K562 (cell line): ENCODE data around the gene BSCL2. TPM values are rescaled to one million over a fixed set of nuclear protein-coding genes. Genes with fewer than 3 reads are reported as not detected.

Source experiments
- CBFB ChIP-seq: sonication (generic); formaldehyde crosslinking; IDR thresholded peaks from 2 replicates; pipeline ENCODE4 v1.4.0; 2020; ENCODE audit warnings: mild to moderate bottlenecking, missing genetic modification reagents
- CBX3 ChIP-seq, 2 experiments: IDR thresholded peaks; 1 replicate in 1 of 2; 2 replicates in 1 of 2; pipeline ENCODE4 v1.6.1; 2012; ENCODE audit warnings: inconsistent platforms in 2 of 2, low read length in 2 of 2, borderline replicate concordance in 1 of 2, control low read depth in 1 of 2
- DDX20 ChIP-seq: fragments of 450-650 bp; IDR thresholded peaks from 2 replicates; pipeline ENCODE4 v1.6.1; 2016; ENCODE audit warnings: missing genetic modification characterization, low read depth, mild to moderate bottlenecking, missing compliant biosample characterization, moderate library complexity
- FOXJ3 ChIP-seq: sonication (generic); formaldehyde crosslinking; IDR thresholded peaks from 2 replicates; pipeline ENCODE4 v1.4.0; 2020; ENCODE audit warnings: mild to moderate bottlenecking, missing genetic modification reagents
- FOXK1 ChIP-seq: sonication (generic); formaldehyde crosslinking; IDR thresholded peaks from 2 replicates; pipeline ENCODE4 v1.8.0; 2022; ENCODE audit warnings: missing genetic modification reagents, mild to moderate bottlenecking, borderline replicate concordance
- HDAC6 ChIP-seq: IDR thresholded peaks from 2 replicates; pipeline ENCODE4 v1.6.1; 2012; ENCODE audit warnings: low read depth, mild to moderate bottlenecking, control low read depth, inconsistent platforms, low read length, moderate library complexity
- MCM3 ChIP-seq: fragments of 450-650 bp; IDR thresholded peaks from 2 replicates; pipeline ENCODE4 v1.6.1; 2016
- MCM5 ChIP-seq: fragments of 450-650 bp; IDR thresholded peaks from 2 replicates; pipeline ENCODE4 v1.6.1; 2016; ENCODE audit warnings: low read depth
- MNT ChIP-seq, 2 experiments: fragments of 450-650 bp; conservative IDR thresholded peaks; 2 replicates each; pipeline ENCODE4 v1.6.1; 2017; ENCODE audit warnings: mild to moderate bottlenecking in 2 of 2, moderate library complexity in 2 of 2
- MYBL2 ChIP-seq, 2 experiments: fragments of 450-650 bp in 1 of 2; sonication (generic) in 1 of 2; formaldehyde crosslinking in 1 of 2; IDR thresholded peaks; 2 replicates each; pipeline versions ENCODE4 v1.6.1 to v1.8.1; 2017 to 2022; ENCODE audit warnings: borderline replicate concordance in 1 of 2, inconsistent platforms in 1 of 2, low read depth in 1 of 2, mild to moderate bottlenecking in 1 of 2, missing genetic modification reagents in 1 of 2, moderate library complexity in 1 of 2
- OTX1 ChIP-seq: fragments of 450-650 bp; formaldehyde crosslinking; IDR thresholded peaks from 2 replicates; pipeline ENCODE4 v1.4.0; 2022; ENCODE audit warnings: mild to moderate bottlenecking
- PREB ChIP-seq: sonication (generic); formaldehyde crosslinking; IDR thresholded peaks from 2 replicates; pipeline ENCODE4 v1.8.1; 2023; ENCODE audit warnings: mild to moderate bottlenecking, missing genetic modification reagents
- RBM22 ChIP-seq: fragments of 200-400 bp; formaldehyde crosslinking; IDR thresholded peaks from 2 replicates; pipeline ENCODE4 v1.6.1; 2018; ENCODE audit warnings: low read length, low read depth; ENCODE audit not compliant: poor library complexity, severe bottlenecking
- SNIP1 ChIP-seq: fragments of 450-650 bp; IDR thresholded peaks from 2 replicates; pipeline ENCODE4 v1.7.1; 2017; ENCODE audit warnings: low read depth, mild to moderate bottlenecking
- SRF ChIP-seq, 2 experiments: fragments of 250-450, 450-650 bp in 1 of 2; sonication (Bioruptor Pico) in 1 of 2; sonication (generic) in 1 of 2; formaldehyde crosslinking; IDR thresholded peaks; 2 replicates each; pipeline versions ENCODE4 v1.5.0 to v1.5.1; 2020 to 2022; ENCODE audit warnings: mild to moderate bottlenecking in 1 of 2, missing genetic modification reagents in 1 of 2
- SRSF9 ChIP-seq: fragments of 200-400 bp; formaldehyde crosslinking; IDR thresholded peaks from 2 replicates; pipeline ENCODE4 v1.6.1; 2017; ENCODE audit warnings: low read depth, low read length, borderline replicate concordance
- TBP ChIP-seq: optimal IDR thresholded peaks from 2 replicates; pipeline ENCODE3; 2011; ENCODE audit warnings: low read depth, low read length, improper control_type of control experiment
- ZNF274 ChIP-seq: IDR thresholded peaks from 2 replicates; pipeline ENCODE4 v1.6.1; 2011; ENCODE audit warnings: low read depth, mild to moderate bottlenecking, low read length, moderate library complexity, borderline replicate concordance
- ZNF41 ChIP-seq: fragments of 250-450 bp; sonication (Bioruptor Pico); conservative IDR thresholded peaks from 2 replicates; pipeline ENCODE4 v1.4.0; 2020; ENCODE audit warnings: mild to moderate bottlenecking
- ZNF449 ChIP-seq: fragments of 250-450 bp; sonication (Bioruptor Pico); IDR thresholded peaks from 2 replicates; pipeline ENCODE4 v1.8.0; 2022; ENCODE audit warnings: moderate library complexity, mild to moderate bottlenecking, inconsistent platforms
- ZNF639 ChIP-seq, 2 experiments: fragments of 200-800 bp in 1 of 2; sonication (Bioruptor generic) in 1 of 2; sonication (generic) in 1 of 2; formaldehyde crosslinking in 1 of 2; IDR thresholded peaks in 1 of 2; conservative IDR thresholded peaks in 1 of 2; 2 replicates each; pipeline versions ENCODE4 v1.5.0 to v1.6.1; 2016 to 2020; ENCODE audit warnings: missing compliant biosample characterization in 1 of 2, missing genetic modification characterization in 1 of 2, missing genetic modification reagents in 1 of 2
- ZSCAN29 ChIP-seq: fragments of 450-650 bp; IDR thresholded peaks from 2 replicates; pipeline ENCODE4 v1.6.1; 2017
- polyA plus RNA-seq, 8 experiments: library from polyadenylated mRNA; depleted of rRNA in 4 of 8; stranded (reverse) in 5 of 8; unstranded in 3 of 8; fragments of >200 nt; fragmentation: Nextera tagmentation in 2 of 8; fragmentation: Illumina TruSeq in 1 of 8; extraction: Ambion mirVana in 2 of 8; extraction: Trizol in 1 of 8; gene quantifications; 2 replicates each; pipeline versions ENCODE4 v1.2.1 to v1.2.3, GENCODE V29; 2011 to 2014; ENCODE audit warnings: inconsistent platforms in 1 of 8, missing spikeins in 1 of 8
- total RNA-seq, 7 experiments: library from RNA; depleted of rRNA in 6 of 7; stranded (reverse); fragments of >200 nt in 6 of 7; fragmentation: Illumina TruSeq in 2 of 7; extraction: Trizol in 2 of 7; gene quantifications; 2 replicates each; pipeline versions ENCODE4 v1.2.1 to v1.2.3, GENCODE V29; 2011 to 2021; ENCODE audit warnings: low replicate concordance in 1 of 7

Gene BSCL2
- total and polyA plus RNA-seq, 9 of the 15 experiments (the other 6 are each of a cell fraction or from before 2014, with no cell fraction given) = 18.9 to 51.7 (median 35.2) TPM

- peak in 1 of 2 experiments; percentile 93; a peak in 2 of 4 replicates for TF ChIP-seq ZNF639 (CRISPR knock-in tag; conservative IDR thresholded peaks at IDR 0.05 in 1 of 2, IDR thresholded peaks at IDR 0.05 in 1 of 2)
- TF ChIP-seq MCM5 = no peak
- TF ChIP-seq HDAC6 = no peak
- peak; percentile 46 to 81; a peak in 3 of 4 replicates for TF ChIP-seq MNT (conservative IDR thresholded peaks at IDR 0.05)
- no peak for TF ChIP-seq RBM22
- TF ChIP-seq ZSCAN29 = no peak
- TF ChIP-seq FOXK1 (CRISPR knock-in tag) = no peak
- peak; percentile 74 for TF ChIP-seq TBP
- TF ChIP-seq DDX20 (tag) = no peak
- TF ChIP-seq FOXJ3 (CRISPR knock-in tag) = no peak
- no peak for TF ChIP-seq SNIP1
- TF ChIP-seq OTX1 (CRISPR knock-in tag) = peak; percentile 71; the same call in 1 of the 2 replicates
- TF ChIP-seq MYBL2 (IDR thresholded peaks at IDR 0.05; ENCODE audit: low read depth) = no peak
- no peak for TF ChIP-seq MYBL2 (CRISPR knock-in tag; IDR thresholded peaks at IDR 0.05; ENCODE audit: borderline replicate concordance)
- TF ChIP-seq ZNF41 (CRISPR knock-in tag) = 0 out of 2 replicates have a peak, but pooled peaks have one; percentile 53
- no peak for TF ChIP-seq ZNF449 (CRISPR knock-in tag)
- TF ChIP-seq PREB (CRISPR knock-in tag) = no peak
- peak in 1 of 2 experiments; percentile 63; a peak in 1 of 4 replicates for TF ChIP-seq SRF (CRISPR knock-in tag; IDR thresholded peaks at IDR 0.05)
- TF ChIP-seq CBFB = no peak
- TF ChIP-seq ZNF274 = no peak
- peak in 1 of 2 experiments; percentile 81; a peak in 1 of 3 replicates for TF ChIP-seq CBX3 (IDR thresholded peaks at IDR 0.05; ENCODE audit: borderline replicate concordance in 1 of 2, low read length in 2 of 2)
- TF ChIP-seq MCM3 = no peak
- TF ChIP-seq SRSF9 = no peak
These were observed 20.1 kb upstream of the BSCL2 start, which contains the start of gene HNRNPUL2 (continued) for GRCh38 chr11:62727165-62727871.
